ENCODE results near the gene BLOC1S5.

DNA sequence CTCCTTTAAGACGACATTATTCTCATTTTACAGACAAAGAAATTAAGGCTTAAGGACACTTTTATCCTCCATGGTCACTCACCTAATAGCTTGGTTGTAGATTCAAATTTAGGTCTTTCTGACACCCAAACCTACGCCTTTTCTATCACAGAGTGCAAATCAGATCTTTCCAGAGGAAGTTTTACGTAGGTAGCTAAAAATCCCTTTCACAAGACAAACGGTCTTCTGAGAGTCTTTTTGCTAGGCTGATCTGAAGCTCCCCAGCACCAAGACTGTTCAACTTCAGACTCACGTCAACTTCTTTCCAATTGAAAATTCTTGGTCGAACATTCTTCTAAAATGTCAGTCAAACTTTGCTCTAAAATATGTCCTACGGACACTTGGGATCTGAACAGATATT lies 46.5 kb downstream of the BLOC1S5 start:
- TF ChIP-seq, protein P1, sequence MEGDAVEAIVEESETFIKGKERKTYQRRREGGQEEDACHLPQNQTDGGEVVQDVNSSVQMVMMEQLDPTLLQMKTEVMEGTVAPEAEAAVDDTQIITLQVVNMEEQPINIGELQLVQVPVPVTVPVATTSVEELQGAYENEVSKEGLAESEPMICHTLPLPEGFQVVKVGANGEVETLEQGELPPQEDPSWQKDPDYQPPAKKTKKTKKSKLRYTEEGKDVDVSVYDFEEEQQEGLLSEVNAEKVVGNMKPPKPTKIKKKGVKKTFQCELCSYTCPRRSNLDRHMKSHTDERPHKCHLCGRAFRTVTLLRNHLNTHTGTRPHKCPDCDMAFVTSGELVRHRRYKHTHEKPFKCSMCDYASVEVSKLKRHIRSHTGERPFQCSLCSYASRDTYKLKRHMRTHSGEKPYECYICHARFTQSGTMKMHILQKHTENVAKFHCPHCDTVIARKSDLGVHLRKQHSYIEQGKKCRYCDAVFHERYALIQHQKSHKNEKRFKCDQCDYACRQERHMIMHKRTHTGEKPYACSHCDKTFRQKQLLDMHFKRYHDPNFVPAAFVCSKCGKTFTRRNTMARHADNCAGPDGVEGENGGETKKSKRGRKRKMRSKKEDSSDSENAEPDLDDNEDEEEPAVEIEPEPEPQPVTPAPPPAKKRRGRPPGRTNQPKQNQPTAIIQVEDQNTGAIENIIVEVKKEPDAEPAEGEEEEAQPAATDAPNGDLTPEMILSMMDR (IDR thresholded peaks at IDR 0.05; ENCODE audit: low read depth, low read length), result no peak
- TF ChIP-seq POLR2A (IDR thresholded peaks at IDR 0.05; ENCODE audit: extremely low read depth, insufficient read length), result no peak
- TF ChIP-seq, protein P2, sequence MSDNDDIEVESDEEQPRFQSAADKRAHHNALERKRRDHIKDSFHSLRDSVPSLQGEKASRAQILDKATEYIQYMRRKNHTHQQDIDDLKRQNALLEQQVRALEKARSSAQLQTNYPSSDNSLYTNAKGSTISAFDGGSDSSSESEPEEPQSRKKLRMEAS (IDR thresholded peaks at IDR 0.05; ENCODE audit: low read depth, low read length), result no peak
